Kidney epithelial cell (primary cell): ENCODE results near the gene MOG. TPM values are rescaled to one million over a fixed set of nuclear protein-coding genes. Genes with fewer than 3 reads are reported as not detected.

Experiments used
- DNase-seq: peaks from one replicate; pipeline ENCODE4 v3.0.0-alpha.2; 2010; ENCODE audit warnings: low read depth
- H3K27me3 ChIP-seq: 2 replicates; pipeline ENCODE4 v1.6.0; 2011; ENCODE audit warnings: low read length; ENCODE audit not compliant: control insufficient read depth, insufficient read depth
- H3K36me3 ChIP-seq: 2 replicates; pipeline ENCODE4 v1.5.1; 2011; ENCODE audit warnings: low read length; ENCODE audit not compliant: control insufficient read depth, insufficient read depth
- H3K4me3 ChIP-seq: 2 replicates; pipeline ENCODE4 v1.5.1; 2011; ENCODE audit warnings: low read depth, mild to moderate bottlenecking, control low read depth, low read length
- total RNA-seq: library from RNA; depleted of rRNA; stranded (reverse); fragments of >200 nt; gene quantifications from 2 replicates; pipeline ENCODE4 v1.2.3, GENCODE V29; 2015
- TF ChIP-seq, protein P1 (sequence below): IDR thresholded peaks from 2 replicates; pipeline ENCODE4 v1.5.1; 2011; ENCODE audit warnings: mild to moderate bottlenecking, moderate library complexity, low read length, control low read depth, inconsistent platforms; ENCODE audit not compliant: insufficient read depth, poor library complexity, severe bottlenecking

MOG gene
- total RNA-seq, 1 donor from 2014 or later = not detected

DNA sequence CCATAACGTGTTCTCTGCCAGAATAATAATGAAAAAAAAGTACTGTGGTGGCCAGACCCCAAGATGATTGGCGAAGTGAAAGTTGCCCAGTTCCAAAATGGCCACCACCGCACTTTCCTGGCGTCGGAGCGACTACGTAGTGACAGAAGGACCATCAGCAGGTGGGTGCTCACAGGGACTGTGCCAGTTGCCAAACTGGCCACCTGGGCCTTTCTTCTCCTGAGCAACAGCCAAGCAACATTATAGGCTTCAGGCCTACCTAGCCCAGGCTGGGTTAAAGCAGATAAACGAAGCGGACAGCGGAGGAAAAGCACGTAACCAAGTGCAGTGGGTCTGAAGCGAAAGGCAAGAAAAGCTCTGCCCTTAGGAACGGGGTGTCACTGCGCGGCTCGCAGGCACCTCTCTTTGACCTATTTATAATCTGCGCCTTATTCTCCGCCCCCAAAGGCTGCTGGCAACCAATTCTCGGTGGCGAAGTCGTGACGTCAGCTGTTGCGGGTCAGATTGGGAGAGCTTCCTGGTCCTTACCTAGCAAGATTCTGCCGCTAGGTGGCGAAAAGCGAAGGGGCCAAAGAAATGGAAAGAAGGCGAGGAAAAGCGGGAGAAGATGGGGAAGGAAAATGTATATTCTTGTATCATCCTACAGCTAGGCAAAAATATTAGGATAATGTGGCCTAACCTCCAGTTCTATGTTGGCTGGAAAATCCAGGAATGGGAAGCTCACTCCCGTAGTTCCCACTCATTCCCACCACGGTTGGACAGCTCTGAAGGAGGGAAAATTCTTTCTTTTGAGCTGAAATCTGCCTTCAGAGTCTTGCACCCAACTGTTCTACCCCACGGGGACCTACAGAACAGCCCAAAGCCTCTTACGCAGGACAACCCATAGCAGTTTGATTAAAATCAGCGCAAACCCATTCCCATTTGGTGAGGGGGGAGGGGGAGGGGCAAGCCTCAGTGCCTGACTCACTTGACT is 6.9 kb upstream of the MOG start:
- peak overlapping the region; percentile 31 for H3K4me3 ChIP-seq
- peak; percentile 81 for DNase-seq
- TF ChIP-seq, protein P1, sequence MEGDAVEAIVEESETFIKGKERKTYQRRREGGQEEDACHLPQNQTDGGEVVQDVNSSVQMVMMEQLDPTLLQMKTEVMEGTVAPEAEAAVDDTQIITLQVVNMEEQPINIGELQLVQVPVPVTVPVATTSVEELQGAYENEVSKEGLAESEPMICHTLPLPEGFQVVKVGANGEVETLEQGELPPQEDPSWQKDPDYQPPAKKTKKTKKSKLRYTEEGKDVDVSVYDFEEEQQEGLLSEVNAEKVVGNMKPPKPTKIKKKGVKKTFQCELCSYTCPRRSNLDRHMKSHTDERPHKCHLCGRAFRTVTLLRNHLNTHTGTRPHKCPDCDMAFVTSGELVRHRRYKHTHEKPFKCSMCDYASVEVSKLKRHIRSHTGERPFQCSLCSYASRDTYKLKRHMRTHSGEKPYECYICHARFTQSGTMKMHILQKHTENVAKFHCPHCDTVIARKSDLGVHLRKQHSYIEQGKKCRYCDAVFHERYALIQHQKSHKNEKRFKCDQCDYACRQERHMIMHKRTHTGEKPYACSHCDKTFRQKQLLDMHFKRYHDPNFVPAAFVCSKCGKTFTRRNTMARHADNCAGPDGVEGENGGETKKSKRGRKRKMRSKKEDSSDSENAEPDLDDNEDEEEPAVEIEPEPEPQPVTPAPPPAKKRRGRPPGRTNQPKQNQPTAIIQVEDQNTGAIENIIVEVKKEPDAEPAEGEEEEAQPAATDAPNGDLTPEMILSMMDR = peak; percentile 94
- H3K36me3 ChIP-seq = no peaks in the 10 kb centered on the region
- H3K27me3 ChIP-seq = peaks cover 2% of the 10 kb centered on the region

DNA sequence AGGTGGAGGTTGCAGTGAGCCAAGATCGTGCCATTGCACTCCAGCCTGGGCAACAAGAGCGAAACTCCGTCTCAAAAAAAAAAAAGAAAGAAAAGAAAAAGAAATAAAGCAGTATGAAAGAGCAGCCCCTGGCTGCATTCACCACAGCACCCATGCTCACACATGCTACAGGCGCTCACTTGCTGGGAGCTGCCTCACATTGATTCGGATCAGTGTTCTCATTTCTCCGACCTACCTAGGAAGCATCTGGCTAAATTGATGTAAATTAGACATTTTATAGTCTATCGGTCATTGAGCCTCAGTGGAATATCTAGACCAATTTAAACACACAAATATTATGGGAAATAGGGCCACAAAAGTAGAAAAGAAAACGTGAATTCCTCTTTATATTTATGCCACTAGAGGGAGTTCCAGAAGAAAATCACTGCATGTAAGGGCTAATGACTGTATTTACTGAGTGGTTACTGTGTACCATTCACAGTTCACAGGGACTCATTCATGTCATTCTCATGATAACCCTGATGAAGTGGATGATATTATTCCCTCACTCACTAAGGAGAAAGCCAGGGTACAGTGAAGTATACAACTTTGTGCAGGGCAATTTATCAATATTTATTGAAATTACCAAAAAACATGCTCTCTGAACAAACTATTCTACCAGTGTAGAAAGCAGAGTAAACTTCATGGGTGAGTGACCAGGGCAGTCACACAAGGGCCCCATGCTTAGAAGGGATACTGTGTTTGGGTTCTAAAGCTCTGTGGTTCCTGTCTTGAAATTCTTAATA is 5.3 kb upstream of the MOG start:
- Histone ChIP-seq H3K36me3 (no peaks in the 10 kb centered on the region), H3K4me3 (no peak overlapping the region), H3K27me3 (peaks cover 4% of the 10 kb centered on the region)
- TF ChIP-seq, protein P1 = peak; percentile 58
- DNase-seq = no peak

DNA sequence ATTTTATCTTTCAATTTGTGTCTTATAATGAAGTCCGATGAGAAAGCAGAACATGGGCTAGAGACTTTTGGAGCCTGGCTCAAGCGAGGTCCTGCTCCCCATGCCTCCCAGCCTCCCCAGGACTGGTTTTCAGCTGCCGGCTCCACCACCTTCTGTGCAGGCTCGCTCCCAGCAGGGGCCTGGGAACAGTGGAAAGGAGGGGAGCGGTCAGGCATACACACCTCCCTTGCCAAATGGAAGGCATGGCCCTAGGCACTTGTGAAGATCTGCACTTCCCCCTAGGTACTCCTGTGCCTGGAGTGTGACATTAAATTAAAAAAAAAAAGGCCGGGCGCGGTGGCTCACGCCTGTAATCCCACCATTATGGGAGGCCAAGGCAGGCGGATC is 4.7 kb upstream of the MOG start:
- H3K36me3 ChIP-seq = no peaks in the 10 kb centered on the region
- TF ChIP-seq, protein P1 = no peak
- H3K27me3 ChIP-seq = peaks cover 7% of the 10 kb centered on the region
- no peak for DNase-seq
- no peak overlapping the region for H3K4me3 ChIP-seq

DNA sequence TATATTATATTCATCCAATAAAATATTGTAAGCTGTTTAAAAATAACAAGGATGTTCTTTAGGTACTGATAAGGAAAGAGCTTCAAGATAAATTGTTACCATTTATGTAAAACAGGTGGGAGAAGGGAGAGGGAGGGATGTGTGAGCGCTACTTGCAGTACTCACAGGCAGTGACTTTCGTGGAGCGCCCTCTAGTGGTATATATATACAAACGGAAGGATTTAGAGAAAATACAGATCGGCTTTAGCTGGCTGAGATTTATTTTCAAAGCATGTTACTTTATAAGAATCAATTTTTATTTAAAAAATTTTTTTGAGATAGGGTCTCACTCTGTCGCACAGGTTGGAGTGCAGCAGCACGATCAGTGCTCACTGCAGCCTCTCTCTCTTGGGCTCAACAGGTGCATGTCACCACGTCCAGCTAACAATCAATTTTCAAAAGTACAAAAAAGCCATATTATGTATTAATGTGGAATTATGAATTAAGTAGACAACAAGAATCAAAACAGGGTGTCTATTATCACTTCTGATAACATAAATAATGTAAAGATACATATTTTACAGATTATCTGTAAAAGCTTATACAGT is 3.3 kb upstream of the MOG start:
- H3K4me3 ChIP-seq = no peak overlapping the region
- H3K36me3 ChIP-seq = no peaks in the 10 kb centered on the region
- peaks cover 7% of the 10 kb centered on the region for H3K27me3 ChIP-seq
- no peak for DNase-seq
- TF ChIP-seq, protein P1 = peak; percentile 67

DNA sequence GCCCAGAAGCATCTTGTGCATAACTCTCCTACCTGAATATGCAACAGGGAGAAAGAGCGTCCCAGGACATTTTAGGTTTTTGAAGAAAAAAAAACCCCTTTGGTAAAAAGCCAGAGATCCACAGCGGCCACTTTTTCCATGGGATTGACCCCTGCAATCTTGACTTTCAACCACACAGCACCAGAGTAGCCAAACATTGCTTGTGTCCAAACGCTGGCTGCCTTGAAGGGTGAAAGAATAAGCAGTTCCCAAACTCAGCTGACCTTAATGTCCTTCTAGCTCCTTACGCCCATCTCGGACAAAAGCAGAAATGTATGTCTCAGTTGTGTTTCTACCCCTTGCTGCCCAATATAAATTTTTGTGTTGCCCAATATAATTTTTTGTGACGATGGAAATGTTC is 1.2 kb upstream of the MOG start:
- H3K27me3 ChIP-seq = peaks cover 7% of the 10 kb centered on the region
- H3K36me3 ChIP-seq = no peaks in the 10 kb centered on the region
- H3K4me3 ChIP-seq = no peak overlapping the region
- TF ChIP-seq, protein P1 = no peak
- DNase-seq = no peak
